GM21360 (cell line): ENCODE measurements around the gene CLSTN2.

Experiments used
- ATAC-seq: cut with Tn5 transposase; IDR thresholded peaks from one replicate; pipeline ENCODE4 v1.9.1; 2021; ENCODE audit warnings: mild to moderate bottlenecking, moderate library complexity; ENCODE audit not compliant: unreplicated experiment

CLSTN2 gene

GRCh38 chr3:140529558-140529957 is 594.6 kb downstream of the CLSTN2 start:
- ATAC-seq: no peak

- ATAC-seq: no peak
Measured at GRCh38 chr3:140530131-140530530, 595.1 kb downstream of the CLSTN2 start.

GRCh38 chr3:140530603-140531002 is 595.6 kb downstream of the CLSTN2 start:
- no peak for ATAC-seq

DNA sequence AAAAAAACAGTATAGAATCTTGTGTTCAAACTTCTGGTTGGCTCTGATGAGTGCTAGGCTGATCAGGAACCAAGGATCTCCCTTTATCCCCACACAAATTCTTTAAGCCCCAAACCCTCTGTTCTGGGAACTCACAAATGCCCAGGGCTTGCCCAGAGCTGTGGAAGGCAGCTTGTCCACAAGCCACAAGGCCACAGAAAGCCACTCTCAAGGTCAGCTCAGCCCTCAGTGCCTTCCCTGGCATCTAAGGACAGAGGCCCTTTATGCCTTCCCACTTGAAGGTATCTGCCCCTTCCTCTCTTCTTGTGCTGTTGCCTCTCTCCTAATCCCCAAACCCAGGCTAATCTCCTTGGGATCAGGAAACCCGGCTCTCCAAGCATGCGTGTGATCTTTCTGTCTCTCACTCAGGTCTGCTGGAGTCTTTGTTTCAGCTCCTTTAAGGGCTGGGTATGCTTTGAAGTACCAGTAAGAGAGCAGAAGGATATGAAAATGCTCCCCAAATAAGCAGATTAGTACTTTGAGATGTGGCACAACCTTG is 597.9 kb downstream of the CLSTN2 start:
- no peak for ATAC-seq

GRCh38 chr3:140536926-140537726 is 602.1 kb downstream of the CLSTN2 start:
- no peak for ATAC-seq

DNA sequence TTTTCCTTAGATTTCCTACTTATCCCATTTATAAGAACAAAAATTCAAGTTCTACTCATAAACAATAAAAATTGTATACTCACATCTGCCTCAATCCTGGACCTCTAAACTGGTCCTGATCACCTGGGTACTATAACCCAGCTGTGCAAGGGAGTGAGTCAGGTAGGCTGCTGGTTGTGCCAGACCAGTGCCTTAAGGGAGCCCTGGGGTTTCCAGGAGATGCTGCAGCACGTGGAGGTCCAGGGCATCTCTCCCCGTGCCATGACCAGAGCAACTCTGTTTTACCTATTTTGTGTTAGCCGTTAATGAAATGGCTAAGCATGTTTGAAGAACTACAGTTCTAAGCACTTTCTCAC is 602.7 kb downstream of the CLSTN2 start:
- no peak for ATAC-seq

DNA sequence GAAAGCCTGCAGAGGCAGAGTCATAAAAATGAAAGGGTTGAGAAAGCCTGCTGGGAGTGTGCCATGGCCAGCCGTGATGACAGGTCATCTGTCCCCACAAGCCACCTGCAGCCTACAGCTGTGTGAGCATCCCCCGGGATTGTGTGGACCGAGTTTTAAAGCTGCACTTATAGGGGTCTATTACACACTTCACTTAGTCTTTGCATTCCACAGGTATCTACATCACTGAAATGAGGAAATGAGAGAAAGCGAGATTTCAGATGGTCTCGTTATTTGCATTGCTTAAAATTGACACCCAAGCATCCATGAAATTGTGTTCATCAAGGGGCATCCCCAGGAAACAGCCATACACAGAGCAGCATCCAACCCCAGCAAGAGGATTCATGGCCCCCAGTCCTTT is 605.3 kb downstream of the CLSTN2 start:
- ATAC-seq: no peak

- ATAC-seq: no peak
Measured at GRCh38 chr3:140541975-140542653, 607.1 kb downstream of the CLSTN2 start.

- no peak for ATAC-seq
Measured at GRCh38 chr3:140545197-140545596, 610.2 kb downstream of the CLSTN2 start.

DNA sequence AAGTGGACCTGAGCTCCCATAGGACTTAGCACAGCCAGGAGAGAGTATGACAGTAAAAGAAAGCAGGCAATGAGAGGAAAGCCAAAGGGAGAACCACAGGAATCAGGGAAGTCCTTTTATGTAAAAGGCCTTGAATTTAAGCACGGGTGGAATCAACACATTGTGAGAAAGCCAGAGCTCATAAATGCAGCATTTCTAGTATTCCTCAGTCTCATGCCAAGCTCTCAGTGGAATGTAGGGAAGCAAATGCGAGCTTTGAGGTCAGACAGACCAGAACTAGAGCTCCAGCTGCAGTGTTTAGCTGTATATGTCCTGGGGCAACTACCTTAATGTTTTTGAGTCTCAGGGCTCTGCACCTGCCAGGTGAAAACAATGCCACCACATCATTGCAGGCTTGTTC is 610.8 kb downstream of the CLSTN2 start:
- ATAC-seq: no peak

DNA sequence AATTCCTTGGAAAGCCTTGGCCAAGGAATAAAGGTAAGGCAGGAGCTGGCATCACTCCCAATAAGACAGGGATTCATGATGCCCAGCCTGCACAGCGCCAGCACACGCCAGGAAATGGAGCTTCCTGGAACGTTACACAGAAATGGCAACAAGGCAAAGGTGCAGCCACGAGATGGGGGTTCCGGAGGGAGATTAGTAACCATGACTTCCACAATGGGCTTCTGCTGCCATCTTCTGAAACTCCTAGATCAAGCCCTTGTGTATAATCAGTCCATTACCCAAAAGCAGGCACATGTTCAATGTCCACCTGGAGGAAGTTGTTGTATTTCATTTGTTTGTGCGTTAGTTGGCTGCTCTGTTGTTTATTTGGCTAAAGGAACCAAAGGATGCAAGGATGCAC is 611.7 kb downstream of the CLSTN2 start:
- ATAC-seq: no peak

- ATAC-seq: no peak
Measured at GRCh38 chr3:140552403-140552802, 617.4 kb downstream of the CLSTN2 start.

- ATAC-seq: no peak
Measured at GRCh38 chr3:140552898-140553297, 617.9 kb downstream of the CLSTN2 start.

DNA sequence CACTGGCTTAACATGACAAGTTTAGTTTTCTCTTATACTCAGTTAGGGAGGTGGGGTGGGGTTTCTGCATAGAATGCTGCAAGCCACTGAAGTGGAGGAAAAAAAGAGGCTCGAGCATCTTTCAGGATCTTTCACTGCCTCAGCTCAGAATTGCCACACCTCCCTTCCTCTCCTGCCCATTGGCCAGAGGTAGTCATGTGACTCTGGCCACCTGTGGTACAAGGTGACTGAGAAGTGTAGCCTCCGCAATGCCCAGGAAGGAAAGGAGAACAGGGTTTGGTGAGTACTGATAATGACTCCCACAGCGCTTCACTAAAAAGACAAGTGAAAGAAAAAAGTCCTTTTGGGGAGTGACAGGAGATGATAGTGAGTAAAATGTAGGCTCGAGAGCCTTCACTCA is 618.6 kb downstream of the CLSTN2 start:
- ATAC-seq: no peak

- no peak for ATAC-seq
Measured at GRCh38 chr3:140555666-140556065, 620.7 kb downstream of the CLSTN2 start.

DNA sequence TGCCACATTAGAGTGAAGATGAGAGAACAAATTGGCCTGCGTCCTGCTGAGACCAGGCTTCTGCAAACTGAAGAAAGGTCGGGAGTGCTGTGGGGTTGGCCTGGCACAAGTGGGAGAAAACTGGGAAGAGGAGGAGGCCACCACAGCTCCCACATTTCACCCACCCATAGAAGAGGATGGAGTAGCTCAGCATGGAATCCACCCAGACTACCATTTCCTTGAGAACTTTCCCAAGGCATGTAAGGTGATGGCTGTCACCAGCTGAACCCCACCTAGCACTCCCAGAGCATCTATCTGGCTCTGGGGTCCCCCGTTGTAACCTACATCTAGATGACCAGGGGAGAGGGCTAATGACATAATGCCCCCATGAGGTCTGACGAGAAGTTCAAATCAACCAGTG is 622.5 kb downstream of the CLSTN2 start:
- ATAC-seq: no peak

DNA sequence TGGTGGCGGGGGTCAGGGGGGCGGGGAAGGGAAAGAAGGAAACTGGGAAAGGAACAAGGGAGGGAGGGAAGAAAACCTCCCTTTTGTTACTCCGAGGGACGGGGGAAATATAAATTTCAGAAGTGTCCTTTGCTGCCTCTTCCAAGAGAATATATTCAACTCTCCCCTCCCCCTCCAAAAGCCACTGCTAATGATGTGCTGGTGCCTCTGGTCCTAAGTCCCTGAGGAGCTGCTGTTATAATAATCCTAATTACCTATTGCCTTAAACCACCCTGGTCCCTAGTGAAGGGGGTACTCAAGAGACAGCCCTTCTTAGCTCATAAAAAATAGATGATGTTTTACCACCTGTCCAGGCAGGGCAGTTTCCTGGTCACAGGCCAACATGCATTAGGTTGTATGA is 624.6 kb downstream of the CLSTN2 start:
- ATAC-seq: no peak

GRCh38 chr3:140563206-140563760 is 628.3 kb downstream of the CLSTN2 start:
- ATAC-seq: no peak

DNA sequence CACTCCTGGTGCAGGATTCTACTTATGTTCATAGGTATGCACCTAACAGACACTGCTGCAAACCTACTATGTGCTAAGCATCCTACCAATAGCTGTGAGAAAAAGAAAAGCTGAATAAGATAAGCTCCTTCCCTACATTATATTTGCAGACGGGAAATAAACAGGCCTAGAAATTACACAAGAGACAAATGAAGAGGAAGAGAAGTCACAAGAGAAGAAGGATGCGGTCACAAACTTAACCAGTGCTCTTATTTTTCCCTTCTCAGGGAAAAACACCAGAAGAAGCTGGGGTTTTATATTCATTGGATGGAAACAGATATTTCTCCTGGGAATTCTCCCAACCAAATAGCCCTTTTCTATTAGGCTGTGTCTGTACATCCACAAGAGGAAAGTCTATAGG is 633.1 kb downstream of the CLSTN2 start:
- no peak for ATAC-seq

- no peak for ATAC-seq
Measured at GRCh38 chr3:140568842-140569520, 634.0 kb downstream of the CLSTN2 start.

DNA sequence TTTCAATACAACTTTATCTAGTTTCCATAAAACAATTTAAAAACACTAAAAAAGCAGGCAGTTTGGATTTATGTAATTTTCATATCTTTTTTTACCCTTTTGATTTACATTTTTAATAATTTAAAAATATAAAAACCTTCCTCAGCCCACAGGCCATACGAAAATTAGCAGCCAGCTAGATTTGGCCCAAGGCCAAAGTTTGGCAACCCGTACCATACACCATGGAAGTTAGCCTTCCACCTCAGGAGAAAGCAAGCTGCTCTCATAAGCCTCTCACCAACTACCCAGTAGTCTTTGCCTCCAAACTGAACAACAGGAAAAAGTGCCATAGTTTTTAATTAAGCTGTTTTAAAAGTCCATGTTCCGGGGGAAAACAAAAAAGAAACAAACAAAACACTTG is 635.6 kb downstream of the CLSTN2 start:
- ATAC-seq: no peak
